ENCODE data around the gene PDE1C. TPM values are rescaled to one million over a fixed set of nuclear protein-coding genes. Genes with fewer than 3 reads are reported as not detected.

Gene PDE1C
- total RNA-seq, 1 experiment from 2014 or later = not detected

GRCh38 chr7:31882187-31882586, 188.0 kb downstream of the PDE1C start:
- no peak for TF ChIP-seq CTCF (conservative IDR thresholded peaks at IDR 0.05; ENCODE audit: low read depth, low read length)
- TF ChIP-seq EZH2 (IDR thresholded peaks at IDR 0.05; ENCODE audit: borderline replicate concordance, low read depth, low read length, poor library complexity, severe bottlenecking) = no peak

GRCh38 chr7:31878875-31879274, 191.3 kb downstream of the PDE1C start:
- ChIA-PET POLR2A (ENCODE audit: low non-redundant PET) (no interaction called here), CTCF (no interaction called here)
- no peaks in the 10 kb centered on the region for H3K27me3 ChIP-seq (replicated peaks; ENCODE audit: insufficient read depth, low read depth, low read length, poor library complexity)
- no peaks in the 10 kb centered on the region for H3K9me3 ChIP-seq (ENCODE audit: low read depth, low read length, poor library complexity, severe bottlenecking)
- no peak overlapping the region for H3K27ac ChIP-seq (ENCODE audit: low read depth, low read length, poor library complexity, severe bottlenecking)
- no peak overlapping the region for H3K4me3 ChIP-seq (ENCODE audit: low read depth, low read length, poor library complexity, severe bottlenecking)
- TF ChIP-seq CTCF (conservative IDR thresholded peaks at IDR 0.05; ENCODE audit: low read depth, low read length) (no peak), EZH2 (IDR thresholded peaks at IDR 0.05; ENCODE audit: borderline replicate concordance, low read depth, low read length, poor library complexity, severe bottlenecking) (no peak)
- no TSS peak for BruUV-seq (replicated peaks)
- no peak for DNase-seq (ENCODE audit: low spot score)
- intact Hi-C loops (cut with micrococcal nuclease; ENCODE audit: unreplicated experiment) = no loop called here
- peaks cover 14% of the 10 kb centered on the region for H3K4me1 ChIP-seq (ENCODE audit: insufficient read depth, low read length, poor library complexity, severe bottlenecking)
- no peaks in the 10 kb centered on the region for H3K36me3 ChIP-seq (ENCODE audit: insufficient read depth, low read length, poor library complexity, severe bottlenecking)

More at GRCh38 chr7:31882187-31882586, 188.0 kb downstream of the PDE1C start:
- intact Hi-C loops (cut with micrococcal nuclease; ENCODE audit: unreplicated experiment) = no loop called here
- POLR2A ChIA-PET (ENCODE audit: low non-redundant PET) = interaction anchor here (0.7 kb wide), 1 partner anchor 350 kb away, joined by 3 read pairs; no protein-coding TSS in a partner anchor
- no peak overlapping the region for H3K27ac ChIP-seq (ENCODE audit: low read depth, low read length, poor library complexity, severe bottlenecking)
- H3K27me3 ChIP-seq (replicated peaks; ENCODE audit: insufficient read depth, low read depth, low read length, poor library complexity) = no peaks in the 10 kb centered on the region
- CTCF ChIA-PET = interaction anchor here (0.6 kb wide), 2 partner anchors 13 to 437 kb away, joined by 3 to 4 read pairs; no protein-coding TSS in a partner anchor
- BruUV-seq (replicated peaks) = no TSS peak
- no peaks in the 10 kb centered on the region for H3K36me3 ChIP-seq (ENCODE audit: insufficient read depth, low read length, poor library complexity, severe bottlenecking)
- DNase-seq (ENCODE audit: low spot score) = peak; percentile 30
- peaks cover 10% of the 10 kb centered on the region for H3K4me1 ChIP-seq (ENCODE audit: insufficient read depth, low read length, poor library complexity, severe bottlenecking)
- no peaks in the 10 kb centered on the region for H3K9me3 ChIP-seq (ENCODE audit: low read depth, low read length, poor library complexity, severe bottlenecking)
- no peak overlapping the region for H3K4me3 ChIP-seq (ENCODE audit: low read depth, low read length, poor library complexity, severe bottlenecking)

GRCh38 chr7:31875424-31875823, 194.8 kb downstream of the PDE1C start:
- ChIA-PET CTCF (no interaction called here), POLR2A (ENCODE audit: low non-redundant PET) (no interaction called here)
- Histone ChIP-seq H3K9me3 (ENCODE audit: low read depth, low read length, poor library complexity, severe bottlenecking) (no peaks in the 10 kb centered on the region), H3K27ac (ENCODE audit: low read depth, low read length, poor library complexity, severe bottlenecking) (no peak overlapping the region), H3K36me3 (ENCODE audit: insufficient read depth, low read length, poor library complexity, severe bottlenecking) (no peaks in the 10 kb centered on the region), H3K4me1 (ENCODE audit: insufficient read depth, low read length, poor library complexity, severe bottlenecking) (peaks cover 7% of the 10 kb centered on the region), H3K4me3 (ENCODE audit: low read depth, low read length, poor library complexity, severe bottlenecking) (no peak overlapping the region), H3K27me3 (replicated peaks; ENCODE audit: insufficient read depth, low read depth, low read length, poor library complexity) (no peaks in the 10 kb centered on the region)
- DNase-seq (ENCODE audit: low spot score) = peak; percentile 89
- BruUV-seq (replicated peaks) = no TSS peak
- intact Hi-C loops (cut with micrococcal nuclease; ENCODE audit: unreplicated experiment) = no loop called here
- no peak for TF ChIP-seq CTCF (conservative IDR thresholded peaks at IDR 0.05; ENCODE audit: low read depth, low read length)
- no peak for TF ChIP-seq EZH2 (IDR thresholded peaks at IDR 0.05; ENCODE audit: borderline replicate concordance, low read depth, low read length, poor library complexity, severe bottlenecking)

All from A673 (cell line).